ENCODE data around the gene UGT3A2.

DNA sequence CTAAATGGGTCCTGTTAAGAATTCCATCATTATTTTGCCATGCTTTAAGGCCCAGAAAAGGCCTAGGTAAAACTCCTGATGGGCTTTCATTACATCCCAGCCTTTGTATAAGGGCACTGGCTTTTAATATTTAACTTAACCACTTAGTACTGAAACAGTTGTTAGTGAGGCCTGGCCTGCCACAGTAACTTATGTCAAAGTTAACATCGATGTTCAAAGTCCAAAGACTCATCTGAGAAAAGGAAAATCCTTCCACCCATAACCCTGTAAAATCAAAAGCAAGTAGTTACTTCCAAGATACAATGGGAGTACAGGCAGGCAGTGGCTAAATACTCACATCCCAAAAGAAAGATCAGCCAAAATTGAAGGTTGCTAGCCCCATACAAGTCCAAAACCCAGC is 60.5 kb downstream of the UGT3A2 start:
- TF ChIP-seq, protein P1, sequence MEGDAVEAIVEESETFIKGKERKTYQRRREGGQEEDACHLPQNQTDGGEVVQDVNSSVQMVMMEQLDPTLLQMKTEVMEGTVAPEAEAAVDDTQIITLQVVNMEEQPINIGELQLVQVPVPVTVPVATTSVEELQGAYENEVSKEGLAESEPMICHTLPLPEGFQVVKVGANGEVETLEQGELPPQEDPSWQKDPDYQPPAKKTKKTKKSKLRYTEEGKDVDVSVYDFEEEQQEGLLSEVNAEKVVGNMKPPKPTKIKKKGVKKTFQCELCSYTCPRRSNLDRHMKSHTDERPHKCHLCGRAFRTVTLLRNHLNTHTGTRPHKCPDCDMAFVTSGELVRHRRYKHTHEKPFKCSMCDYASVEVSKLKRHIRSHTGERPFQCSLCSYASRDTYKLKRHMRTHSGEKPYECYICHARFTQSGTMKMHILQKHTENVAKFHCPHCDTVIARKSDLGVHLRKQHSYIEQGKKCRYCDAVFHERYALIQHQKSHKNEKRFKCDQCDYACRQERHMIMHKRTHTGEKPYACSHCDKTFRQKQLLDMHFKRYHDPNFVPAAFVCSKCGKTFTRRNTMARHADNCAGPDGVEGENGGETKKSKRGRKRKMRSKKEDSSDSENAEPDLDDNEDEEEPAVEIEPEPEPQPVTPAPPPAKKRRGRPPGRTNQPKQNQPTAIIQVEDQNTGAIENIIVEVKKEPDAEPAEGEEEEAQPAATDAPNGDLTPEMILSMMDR (conservative IDR thresholded peaks at IDR 0.05; ENCODE audit: low read length): no peak
- TF ChIP-seq EZH2phosphoT487 (IDR thresholded peaks at IDR 0.05; ENCODE audit: borderline replicate concordance): no peak

All from Loucy (cell line).